ENCODE measurements around the gene GIN1.
"Not testable (repeated sequence)": the region's sequence is repeated elsewhere in the genome, so short reads cannot be mapped to it uniquely, and the experiment has no call there.

GIN1 gene

GRCh38 chr5:103110403-103110802 lies 9.5 kb downstream of the GIN1 start:
- DNase-seq (ENCODE audit: low read depth in 2 of 2), result no peak

DNA sequence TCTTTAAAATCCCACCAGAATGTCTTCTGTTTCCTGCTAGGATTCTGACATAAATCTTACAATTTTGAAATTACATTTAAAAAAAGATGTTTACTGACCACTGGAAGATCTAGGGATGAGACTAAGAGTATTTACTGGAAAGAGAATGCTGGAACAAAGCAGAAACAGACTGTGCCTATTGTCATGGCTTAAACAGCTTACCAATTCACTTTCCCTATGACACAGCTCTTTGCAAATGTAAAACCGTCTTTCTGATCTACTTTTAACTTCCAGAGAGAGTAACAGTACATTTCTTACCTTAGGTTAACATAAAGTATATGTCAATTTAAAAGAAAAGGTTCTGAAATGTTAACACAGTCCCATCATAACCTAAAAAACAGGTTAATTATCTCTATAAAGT lies 10.7 kb downstream of the GIN1 start:
- DNase-seq (ENCODE audit: low read depth in 2 of 2), result no peak

GRCh38 chr5:103108086-103108485 lies 11.9 kb downstream of the GIN1 start:
- no peak for DNase-seq (ENCODE audit: low read depth in 2 of 2)

DNA sequence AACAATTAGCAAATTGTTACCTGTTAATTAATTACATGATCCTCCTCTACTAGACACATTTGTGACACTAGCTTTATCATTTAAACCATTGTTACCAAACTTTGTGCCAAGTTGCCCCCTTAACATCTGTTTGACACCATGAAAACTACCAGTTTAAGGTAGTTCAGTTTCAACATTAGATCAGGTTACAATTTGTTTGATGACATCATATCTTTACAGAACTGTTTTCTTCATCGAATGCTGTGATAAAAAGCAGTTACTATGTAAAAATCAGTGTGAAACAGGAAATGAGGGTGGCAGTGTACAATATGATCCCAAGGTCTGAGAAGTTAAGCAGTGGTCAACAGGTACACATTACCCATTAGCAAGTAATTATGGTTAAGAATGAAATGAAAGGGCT lies 17.7 kb downstream of the GIN1 start:
- DNase-seq (ENCODE audit: low read depth in 2 of 2), result no peak

DNA sequence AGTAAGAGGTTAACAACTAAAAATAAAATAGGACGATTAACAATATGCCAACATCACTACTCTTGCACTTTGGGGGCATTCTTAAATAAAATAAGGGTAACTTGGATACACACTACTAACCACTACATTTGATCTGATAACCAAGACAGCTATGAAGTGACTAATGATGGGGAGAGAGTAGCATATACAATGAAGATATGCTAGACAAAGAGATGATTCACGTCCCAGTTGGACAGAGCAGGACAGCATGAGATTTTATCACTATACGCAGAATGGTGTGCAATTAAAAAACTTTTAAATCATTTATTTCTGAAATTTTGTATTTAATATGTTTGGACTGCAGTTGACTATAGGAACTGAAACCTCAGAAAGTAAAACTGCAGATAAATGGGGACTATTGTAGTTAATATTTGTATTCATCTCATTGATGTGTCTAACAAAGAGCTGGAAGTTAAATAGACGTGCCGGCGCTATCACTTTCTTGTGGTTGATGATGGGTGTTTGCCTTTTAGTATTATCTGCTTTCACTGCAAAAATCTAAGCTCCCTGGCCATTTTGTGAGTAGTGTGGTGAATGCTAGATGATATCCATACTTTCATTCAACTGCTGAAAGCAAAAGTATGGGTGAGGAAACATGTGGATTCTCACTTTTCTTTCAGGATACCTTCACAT lies 18.7 kb downstream of the GIN1 start:
- no peak for DNase-seq (ENCODE audit: low read depth in 2 of 2)

- DNase-seq (ENCODE audit: low read depth in 2 of 2), result no peak
These were observed 20.9 kb downstream of the GIN1 start for GRCh38 chr5:103098993-103099392.

GRCh38 chr5:103094737-103095136 lies 25.2 kb downstream of the GIN1 start:
- DNase-seq (ENCODE audit: low read depth in 2 of 2), result no peak

- no peak for DNase-seq (ENCODE audit: low read depth in 2 of 2)
These were observed 26.2 kb downstream of the GIN1 start for GRCh38 chr5:103093727-103094126.

DNA sequence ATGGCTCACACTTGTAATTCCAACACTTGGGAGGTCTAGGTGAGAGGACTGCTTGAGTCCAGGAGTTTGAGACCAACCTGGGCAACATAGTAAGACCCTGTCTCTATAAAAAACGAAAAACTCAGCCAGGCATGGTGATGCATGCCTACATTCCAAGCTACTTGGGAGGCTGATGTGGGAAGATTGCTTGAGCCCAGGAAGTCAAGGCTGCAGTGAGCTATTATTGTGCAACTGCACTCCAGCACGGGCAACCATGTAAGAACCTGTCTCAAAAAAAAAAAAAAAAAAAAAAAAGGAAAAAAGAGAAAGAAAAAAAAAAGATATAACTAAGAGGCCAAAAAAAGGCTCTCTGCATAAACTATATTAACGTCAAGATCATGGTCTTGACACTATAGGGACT lies 27.3 kb downstream of the GIN1 start:
- no peak for DNase-seq (ENCODE audit: low read depth in 2 of 2)

GRCh38 chr5:103090791-103091190 lies 29.1 kb downstream of the GIN1 start:
- DNase-seq (ENCODE audit: low read depth in 2 of 2), result no peak

DNA sequence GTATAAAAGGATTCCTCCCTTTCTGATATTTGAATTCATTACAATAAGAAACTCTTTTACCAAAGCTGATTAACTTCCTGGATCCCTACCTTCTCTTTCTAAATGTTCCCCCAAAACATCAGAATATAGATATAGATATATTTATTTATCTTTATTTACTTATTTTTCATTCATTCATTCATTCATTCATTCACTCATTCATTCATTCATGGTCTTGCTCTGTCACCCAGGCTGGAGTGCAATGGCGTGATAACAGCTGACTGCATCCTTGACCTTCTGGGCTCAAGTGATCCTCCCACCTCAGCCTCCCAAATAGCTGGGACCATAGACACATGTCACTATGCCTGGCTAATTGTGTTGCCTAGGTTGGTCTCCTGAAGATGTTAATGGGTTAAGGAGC lies 30.7 kb downstream of the GIN1 start:
- no peak for DNase-seq (ENCODE audit: low read depth in 2 of 2)

DNA sequence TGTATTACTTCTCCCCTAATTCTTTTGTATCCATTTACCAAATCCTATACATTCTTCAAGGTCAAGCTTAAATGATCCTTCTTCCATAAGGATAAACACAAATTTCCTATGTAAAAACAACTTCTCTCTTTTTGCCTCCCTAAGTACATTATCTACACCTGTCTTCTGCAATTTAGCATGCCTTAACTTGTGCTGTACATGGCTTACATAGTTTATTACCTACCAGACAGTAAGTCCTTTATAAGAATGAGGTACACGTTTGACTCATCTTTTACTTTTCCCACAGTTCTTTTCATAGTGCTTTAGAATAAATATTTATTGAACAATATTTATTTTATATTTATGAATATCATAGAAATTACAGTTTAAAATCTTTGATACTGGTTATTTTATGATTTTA lies 33.4 kb downstream of the GIN1 start:
- DNase-seq (ENCODE audit: low read depth in 2 of 2), result no peak

GRCh38 chr5:103079796-103080195 lies 40.1 kb downstream of the GIN1 start:
- no peak for DNase-seq (ENCODE audit: low read depth in 2 of 2)

DNA sequence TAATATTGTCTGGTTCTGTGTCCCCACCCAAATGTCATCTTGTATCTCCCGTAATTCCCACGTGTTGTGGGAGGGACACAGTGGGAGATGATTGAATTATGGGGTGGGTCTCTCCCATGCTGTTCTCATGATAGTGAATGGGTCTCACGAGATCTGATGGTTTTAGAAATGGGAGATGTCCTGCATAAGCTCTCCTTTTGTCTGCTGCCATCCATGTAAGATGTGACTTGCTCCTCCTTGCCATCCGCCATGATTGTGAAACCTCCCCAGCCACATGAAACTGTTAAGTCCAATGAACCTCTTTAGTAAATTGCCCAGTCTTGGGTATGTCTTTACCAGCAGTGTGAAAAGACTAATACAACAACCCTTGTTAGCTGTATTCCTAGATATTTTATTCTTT lies 44.5 kb downstream of the GIN1 start:
- DNase-seq (ENCODE audit: low read depth in 2 of 2), result no peak

DNA sequence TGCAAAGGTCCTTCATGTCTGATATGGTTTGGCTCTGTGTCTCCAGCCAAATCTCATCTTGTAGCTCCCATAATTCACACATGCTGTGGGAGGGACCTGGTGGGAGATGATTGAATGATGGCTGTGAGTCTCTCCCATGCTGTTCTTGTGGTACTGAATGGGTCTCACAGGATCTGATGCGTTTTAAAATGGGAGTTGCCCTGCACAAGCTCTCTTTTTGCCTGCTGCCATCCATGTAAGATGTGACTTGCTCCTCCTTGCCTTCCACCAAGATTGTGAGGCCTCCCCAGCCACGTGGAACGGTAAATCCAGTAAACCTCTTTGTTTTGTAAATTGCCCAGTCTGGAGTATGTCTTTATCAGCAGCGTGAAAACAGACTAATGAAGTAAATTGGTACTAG lies 46.4 kb downstream of the GIN1 start:
- DNase-seq (ENCODE audit: low read depth in 2 of 2), result not testable (repeated sequence)

- DNase-seq (ENCODE audit: low read depth in 2 of 2), result no peak
These were observed 53.6 kb downstream of the GIN1 start for GRCh38 chr5:103066326-103066725.

- no peak for DNase-seq (ENCODE audit: low read depth in 2 of 2)
These were observed 59.4 kb downstream of the GIN1 start for GRCh38 chr5:103060424-103060954.

DNA sequence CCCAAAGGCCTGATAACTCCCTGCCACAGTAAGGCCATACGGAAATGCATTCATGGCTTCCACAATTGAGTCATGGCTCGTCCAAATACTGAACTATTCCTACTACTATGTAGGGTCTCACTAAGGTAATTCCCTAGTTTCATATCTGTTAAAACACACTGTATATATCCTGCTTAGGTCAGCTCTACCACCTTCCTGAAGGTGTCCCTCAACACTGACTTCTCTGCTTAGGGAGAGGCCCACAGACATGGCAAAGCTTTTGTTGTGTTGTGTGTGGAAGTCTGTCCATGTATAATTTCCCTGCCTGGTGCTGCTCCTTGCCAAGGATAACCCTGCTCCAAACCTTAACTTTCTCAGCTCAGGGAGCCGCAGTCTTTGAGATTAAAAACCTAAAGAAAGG lies 60.4 kb downstream of the GIN1 start:
- no peak for DNase-seq (ENCODE audit: low read depth in 2 of 2)

GRCh38 chr5:103057208-103058130 lies 62.5 kb downstream of the GIN1 start:
- no peak for DNase-seq (ENCODE audit: low read depth in 2 of 2)

GRCh38 chr5:103046706-103047105 lies 73.2 kb downstream of the GIN1 start:
- not testable (repeated sequence) for DNase-seq (ENCODE audit: low read depth in 2 of 2)

DNA sequence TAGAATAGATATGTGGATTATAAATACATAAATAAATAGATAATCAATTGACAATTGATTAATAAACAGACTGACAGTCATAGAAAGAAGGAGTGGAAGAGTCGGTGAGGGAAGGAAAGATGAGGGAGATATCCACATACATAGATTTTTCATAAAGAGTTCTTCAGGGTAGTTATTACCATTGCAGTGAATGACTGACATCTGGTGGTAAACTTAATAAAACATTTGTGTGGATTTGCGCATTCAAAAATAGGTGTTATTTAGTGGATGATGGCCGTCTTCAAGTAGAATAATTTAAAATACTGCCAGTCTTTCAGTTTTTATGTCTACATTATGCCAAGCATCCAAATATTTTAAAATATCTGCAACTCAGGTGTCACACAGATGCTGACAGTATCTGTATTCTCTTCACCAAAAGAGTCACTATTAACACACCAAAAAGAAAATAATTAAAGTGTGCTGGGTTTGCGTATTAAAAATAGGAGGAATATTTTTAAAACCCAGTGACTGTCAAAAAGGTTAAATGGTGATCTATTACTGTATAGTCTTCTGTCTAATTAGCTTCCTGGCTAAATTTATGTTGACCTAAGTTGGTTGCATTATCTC lies 78.8 kb downstream of the GIN1 start:
- no peak for DNase-seq (ENCODE audit: low read depth in 2 of 2)

DNA sequence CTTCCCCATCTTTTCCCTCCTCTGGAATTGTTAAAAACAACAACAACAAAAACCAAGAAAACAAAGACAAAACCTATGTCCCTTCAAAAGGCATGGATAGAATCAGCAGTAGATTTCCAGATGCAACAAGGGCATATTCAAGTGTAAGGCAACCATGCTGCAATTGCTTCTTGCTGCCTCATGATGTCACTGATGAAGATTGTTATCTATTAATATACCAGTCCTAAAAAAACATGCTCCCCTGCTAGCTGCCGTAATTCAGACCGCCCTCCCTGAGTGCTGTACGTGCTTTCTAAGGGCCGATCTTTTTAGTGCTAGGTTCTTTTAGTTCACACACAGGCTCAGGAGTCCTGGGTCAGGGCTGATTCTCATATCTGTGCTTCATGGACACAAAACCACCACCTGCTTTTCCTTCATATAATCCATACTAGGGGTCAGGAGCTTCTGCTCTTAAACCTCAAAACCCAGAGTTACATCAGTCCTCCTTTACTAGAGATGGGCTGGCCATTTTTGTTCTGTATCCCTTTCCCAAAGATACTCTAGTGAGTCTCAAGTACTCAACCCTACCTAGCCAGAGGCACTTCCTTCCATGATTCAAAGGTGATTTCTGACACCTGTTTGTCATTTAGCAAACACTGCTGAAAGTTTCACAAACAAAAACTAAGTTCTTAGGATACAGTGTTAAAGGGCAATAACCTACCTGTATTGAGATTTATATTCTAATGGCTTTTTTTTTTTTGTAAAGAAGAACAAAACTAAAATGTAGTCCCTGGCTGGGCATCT lies 82.1 kb downstream of the GIN1 start:
- DNase-seq (ENCODE audit: low read depth in 2 of 2), result no peak

Measured in stimulated activated CD8-positive, alpha-beta memory T cell treated with anti-CD3 and anti-CD28 coated beads, Interleukin-7, amount 100 ng/mL, for 4 hours (primary cell).